ENCODE data around the gene CGB8.

DNA sequence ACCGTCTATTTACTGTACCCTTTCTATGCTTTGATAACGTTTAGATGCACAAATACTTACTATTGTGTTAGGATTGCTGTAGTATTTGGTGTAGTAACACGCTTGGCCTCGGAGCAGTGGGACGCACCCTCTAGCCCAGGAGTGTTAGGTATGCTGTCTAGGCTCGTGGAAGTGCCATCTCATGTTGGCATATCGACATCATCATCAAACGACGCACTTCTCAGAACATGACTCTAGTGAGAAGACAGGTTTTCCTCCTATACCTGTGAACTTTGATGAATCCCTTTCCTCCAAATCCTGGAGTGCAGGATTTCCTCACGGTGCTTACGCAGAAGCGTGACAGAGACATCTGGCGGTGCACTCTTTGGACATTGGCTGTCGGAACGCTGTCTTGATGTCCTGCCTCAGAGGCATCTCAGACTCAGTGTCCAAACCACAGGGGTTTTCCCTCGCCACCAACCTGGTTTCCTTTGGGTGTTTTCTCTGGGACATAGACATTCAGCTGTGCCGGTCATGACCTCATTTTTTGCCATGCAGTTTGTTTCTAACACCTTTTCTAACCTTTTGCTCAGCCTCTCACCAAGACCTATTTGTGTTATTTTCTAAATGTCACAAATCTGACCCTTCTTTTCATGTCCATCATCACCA lies 42.6 kb upstream of the CGB8 start:
- TF ChIP-seq HDGF (IDR thresholded peaks at IDR 0.05; ENCODE audit: borderline replicate concordance) (no peak), SP1 (IDR thresholded peaks at IDR 0.05) (no peak), BHLHE40 (IDR thresholded peaks at IDR 0.05; ENCODE audit: borderline replicate concordance) (no peak), SUZ12 (IDR thresholded peaks at IDR 0.05) (no peak), TARDBP (IDR thresholded peaks at IDR 0.05) (no peak), NFRKB (IDR thresholded peaks at IDR 0.05) (no peak), FOXA1 (IDR thresholded peaks at IDR 0.05) (no peak), CTBP1 (IDR thresholded peaks at IDR 0.05; ENCODE audit: borderline replicate concordance) (no peak), ARNT (IDR thresholded peaks at IDR 0.05) (no peak), ZNF384 (IDR thresholded peaks at IDR 0.05) (no peak), FOXK2 (IDR thresholded peaks at IDR 0.05) (no peak), ELF4 (IDR thresholded peaks at IDR 0.05) (no peak), L3MBTL2 (conservative IDR thresholded peaks at IDR 0.05) (no peak)
- TF ChIP-seq, protein P1, sequence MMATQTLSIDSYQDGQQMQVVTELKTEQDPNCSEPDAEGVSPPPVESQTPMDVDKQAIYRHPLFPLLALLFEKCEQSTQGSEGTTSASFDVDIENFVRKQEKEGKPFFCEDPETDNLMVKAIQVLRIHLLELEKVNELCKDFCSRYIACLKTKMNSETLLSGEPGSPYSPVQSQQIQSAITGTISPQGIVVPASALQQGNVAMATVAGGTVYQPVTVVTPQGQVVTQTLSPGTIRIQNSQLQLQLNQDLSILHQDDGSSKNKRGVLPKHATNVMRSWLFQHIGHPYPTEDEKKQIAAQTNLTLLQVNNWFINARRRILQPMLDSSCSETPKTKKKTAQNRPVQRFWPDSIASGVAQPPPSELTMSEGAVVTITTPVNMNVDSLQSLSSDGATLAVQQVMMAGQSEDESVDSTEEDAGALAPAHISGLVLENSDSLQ (IDR thresholded peaks at IDR 0.05), result no peak

Data from HEK293T (cell line).